DND-41 (cell line): Measurements from ENCODE around the gene ERH.

Experiments
- EZH2 ChIP-seq: IDR thresholded peaks from 3 replicates; pipeline ENCODE4 v1.6.1; 2012; ENCODE audit warnings: borderline replicate concordance, low read depth, mild to moderate bottlenecking, moderate library complexity, low read length, inconsistent platforms; ENCODE audit not compliant: severe bottlenecking
- TF ChIP-seq, protein P1 (sequence below): IDR thresholded peaks from 2 replicates; pipeline ENCODE4 v1.5.1; 2012; ENCODE audit warnings: borderline replicate concordance, low read length, moderate library complexity, mild to moderate bottlenecking; ENCODE audit not compliant: poor library complexity, severe bottlenecking; ENCODE audit errors: extremely low read depth

DNA sequence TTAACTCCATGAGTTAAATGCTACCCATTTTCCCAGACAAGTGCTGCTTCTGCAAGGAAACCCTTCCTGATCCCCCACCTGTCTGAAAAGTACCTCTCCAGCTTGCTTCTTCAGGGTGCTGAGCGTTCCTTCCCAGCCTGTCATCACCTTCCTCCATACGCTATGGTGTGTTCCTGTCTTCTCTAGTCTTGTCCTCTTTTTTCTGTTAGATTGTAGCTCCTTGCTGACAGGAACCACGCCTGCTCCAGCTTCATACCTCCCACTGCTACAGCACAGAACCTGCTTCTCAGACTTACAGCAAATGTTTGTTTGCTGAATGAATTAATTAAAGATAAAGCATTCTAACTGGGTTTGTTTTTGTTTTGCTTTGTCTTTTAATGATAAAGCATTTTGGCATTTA lies 39.1 kb downstream of the ERH start:
- TF ChIP-seq, protein P1, sequence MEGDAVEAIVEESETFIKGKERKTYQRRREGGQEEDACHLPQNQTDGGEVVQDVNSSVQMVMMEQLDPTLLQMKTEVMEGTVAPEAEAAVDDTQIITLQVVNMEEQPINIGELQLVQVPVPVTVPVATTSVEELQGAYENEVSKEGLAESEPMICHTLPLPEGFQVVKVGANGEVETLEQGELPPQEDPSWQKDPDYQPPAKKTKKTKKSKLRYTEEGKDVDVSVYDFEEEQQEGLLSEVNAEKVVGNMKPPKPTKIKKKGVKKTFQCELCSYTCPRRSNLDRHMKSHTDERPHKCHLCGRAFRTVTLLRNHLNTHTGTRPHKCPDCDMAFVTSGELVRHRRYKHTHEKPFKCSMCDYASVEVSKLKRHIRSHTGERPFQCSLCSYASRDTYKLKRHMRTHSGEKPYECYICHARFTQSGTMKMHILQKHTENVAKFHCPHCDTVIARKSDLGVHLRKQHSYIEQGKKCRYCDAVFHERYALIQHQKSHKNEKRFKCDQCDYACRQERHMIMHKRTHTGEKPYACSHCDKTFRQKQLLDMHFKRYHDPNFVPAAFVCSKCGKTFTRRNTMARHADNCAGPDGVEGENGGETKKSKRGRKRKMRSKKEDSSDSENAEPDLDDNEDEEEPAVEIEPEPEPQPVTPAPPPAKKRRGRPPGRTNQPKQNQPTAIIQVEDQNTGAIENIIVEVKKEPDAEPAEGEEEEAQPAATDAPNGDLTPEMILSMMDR = no peak
- no peak for TF ChIP-seq EZH2
